Ishikawa (cell line): ENCODE measurements around the gene EHF.

ENCODE experiments used
- CEBPB ChIP-seq: IDR thresholded peaks from 2 replicates; pipeline ENCODE4 v1.6.1; 2012
- CREB1 ChIP-seq: IDR thresholded peaks from 2 replicates; pipeline ENCODE4 v1.6.1; 2012; ENCODE audit warnings: low read depth
- EGR1 ChIP-seq: IDR thresholded peaks from 2 replicates; pipeline ENCODE4 v1.6.1; 2012
- EP300 ChIP-seq: IDR thresholded peaks from 2 replicates; pipeline ENCODE4 v1.6.1; 2012; ENCODE audit warnings: borderline replicate concordance
- FOXM1 ChIP-seq: IDR thresholded peaks from 2 replicates; pipeline ENCODE4 v1.6.1; 2012; ENCODE audit warnings: low read depth, borderline replicate concordance
- NFIC ChIP-seq: IDR thresholded peaks from 2 replicates; pipeline ENCODE4 v1.6.1; 2012
- RAD21 ChIP-seq: IDR thresholded peaks from 2 replicates; pipeline ENCODE4 v1.6.1; 2012; ENCODE audit warnings: low read depth
- REST ChIP-seq: IDR thresholded peaks from 2 replicates; pipeline ENCODE4 v1.6.1; 2012; ENCODE audit warnings: low read depth, mild to moderate bottlenecking
- TAF1 ChIP-seq: IDR thresholded peaks from 2 replicates; pipeline ENCODE4 v1.6.1; 2012; ENCODE audit warnings: low read depth, mild to moderate bottlenecking
- TCF12 ChIP-seq: IDR thresholded peaks from 2 replicates; pipeline ENCODE4 v1.6.1; 2012; ENCODE audit warnings: low read depth
- TEAD4 ChIP-seq: IDR thresholded peaks from 2 replicates; pipeline ENCODE4 v1.6.1; 2012
- USF1 ChIP-seq: IDR thresholded peaks from 2 replicates; pipeline ENCODE4 v1.6.1; 2012
- YY1 ChIP-seq: IDR thresholded peaks from 2 replicates; pipeline ENCODE4 v1.6.1; 2012; ENCODE audit warnings: low read depth
- ZBTB7A ChIP-seq: IDR thresholded peaks from 2 replicates; pipeline ENCODE4 v1.6.1; 2012; ENCODE audit warnings: low read depth
- TF ChIP-seq, protein P1 (sequence below): IDR thresholded peaks from 2 replicates; pipeline ENCODE4 v1.6.1; 2012

The EHF gene

DNA sequence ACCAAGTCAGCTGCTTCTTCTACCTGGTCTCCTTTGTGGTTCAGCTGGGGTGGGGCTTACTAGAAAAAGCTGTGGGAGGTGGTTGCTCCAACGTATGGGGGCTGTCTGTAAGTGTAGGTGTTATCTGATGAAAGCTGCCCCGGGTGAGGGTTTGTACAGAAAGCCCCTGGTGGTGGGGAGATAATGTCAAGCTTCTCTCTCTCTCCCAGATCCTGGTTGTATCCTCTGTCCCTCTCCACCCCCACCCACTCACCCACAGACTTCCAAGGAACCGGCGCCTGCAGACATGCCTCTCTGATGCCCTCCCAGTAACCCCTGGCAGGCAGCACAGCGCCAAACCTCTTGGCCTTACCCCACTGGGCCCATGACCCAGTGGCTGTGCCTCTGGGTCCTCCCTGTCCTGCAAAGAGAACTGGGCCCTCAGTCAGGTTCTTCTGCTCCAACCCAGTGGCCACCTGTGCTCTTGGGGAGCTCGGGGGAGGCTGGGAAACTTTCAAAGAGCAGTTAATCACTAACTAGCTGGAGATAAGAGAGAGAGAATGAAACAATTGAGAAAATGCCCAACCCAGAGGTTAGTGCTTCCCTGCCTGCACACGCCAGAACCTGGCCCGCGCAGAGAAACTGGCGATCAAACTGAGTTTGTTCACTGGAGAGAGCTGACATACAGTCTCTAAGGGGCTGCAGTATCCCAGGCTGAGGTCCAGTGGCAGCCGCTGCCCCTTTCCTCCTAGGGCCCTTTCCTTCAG lies 20.4 kb upstream of the EHF start:
- no peak for TF ChIP-seq YY1
- no peak for TF ChIP-seq USF1
- TF ChIP-seq EGR1 = no peak
- no peak for TF ChIP-seq RAD21
- no peak for TF ChIP-seq TEAD4
- TF ChIP-seq REST = no peak
- no peak for TF ChIP-seq CREB1
- TF ChIP-seq TAF1 = no peak
- no peak for TF ChIP-seq NFIC
- TF ChIP-seq TCF12 = no peak

DNA sequence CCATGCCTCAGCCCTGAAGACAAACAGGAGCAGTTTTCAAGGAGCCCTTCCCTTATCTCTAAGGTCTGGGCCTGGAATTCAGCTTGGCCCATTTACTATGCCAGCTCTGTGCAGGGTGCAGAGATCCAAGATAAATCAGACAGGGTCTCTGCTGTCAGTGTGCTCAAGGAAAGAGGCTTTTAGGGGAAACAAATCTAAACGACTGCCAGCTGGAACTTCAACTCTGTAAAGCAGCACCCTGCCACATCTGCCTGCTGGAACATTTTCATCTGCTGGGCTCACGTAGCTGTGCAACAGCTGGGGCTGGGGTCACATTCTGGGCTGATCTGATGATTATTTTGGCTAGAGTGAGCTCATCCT lies 19.8 kb upstream of the EHF start:
- TF ChIP-seq NFIC (no peak), EGR1 (no peak), FOXM1 (no peak), CREB1 (no peak), TCF12 (no peak), ZBTB7A (no peak), RAD21 (no peak), REST (no peak), TAF1 (no peak), YY1 (no peak), EP300 (no peak), CEBPB (no peak), USF1 (no peak), TEAD4 (no peak)
- TF ChIP-seq, protein P1, sequence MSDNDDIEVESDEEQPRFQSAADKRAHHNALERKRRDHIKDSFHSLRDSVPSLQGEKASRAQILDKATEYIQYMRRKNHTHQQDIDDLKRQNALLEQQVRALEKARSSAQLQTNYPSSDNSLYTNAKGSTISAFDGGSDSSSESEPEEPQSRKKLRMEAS = no peak

GRCh38 chr11:34601609-34602008 lies 19.3 kb upstream of the EHF start:
- TF ChIP-seq TEAD4 (no peak), EGR1 (no peak), RAD21 (no peak), EP300 (no peak), REST (no peak), ZBTB7A (no peak), YY1 (no peak), USF1 (no peak), FOXM1 (no peak), CEBPB (no peak)
- TF ChIP-seq, protein P1 = no peak

DNA sequence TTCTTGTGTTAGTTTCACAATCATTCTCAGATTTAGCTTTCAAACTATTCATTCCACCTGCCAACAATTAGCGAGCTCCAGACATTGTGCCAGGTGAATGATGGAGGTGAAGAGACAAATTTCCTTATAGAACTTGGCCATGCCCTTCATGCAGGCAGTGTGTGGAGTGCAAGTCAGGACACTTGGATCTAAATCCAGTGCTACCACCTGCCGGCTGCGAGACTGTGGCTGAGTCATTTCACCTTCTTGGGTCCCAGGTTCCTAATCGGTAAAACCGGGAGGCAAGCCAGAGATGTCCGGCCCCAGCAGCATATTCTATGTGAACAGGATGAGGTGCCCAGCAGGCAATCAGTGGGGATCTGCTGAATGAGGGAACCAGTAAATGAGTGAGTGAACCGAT lies 18.6 kb upstream of the EHF start:
- TF ChIP-seq REST = no peak
- no peak for TF ChIP-seq RAD21
- TF ChIP-seq TAF1 = no peak
